Left ventricle myocardium superior (tissue), 1 donor: Measurements from ENCODE around the gene ADGRV1. TPM values are rescaled to one million over a fixed set of nuclear protein-coding genes. Genes with fewer than 3 reads are reported as not detected.
"Not testable (repeated sequence)": the region's sequence is repeated elsewhere in the genome, so short reads cannot be mapped to it uniquely, and the experiment has no call there.

ENCODE experiments used
- ATAC-seq: fragments of 200-7000 bp; cut with Tn5 transposase; one replicate; pipeline ENCODE4 v1.9.1; 2020; ENCODE audit warnings: mild to moderate bottlenecking, moderate library complexity
- DNase-seq: peaks from one replicate; pipeline ENCODE4 v3.0.0-alpha.2; 2020
- intact Hi-C: fragments of 100-400 bp; cut with micrococcal nuclease; formaldehyde crosslinking; loops from one replicate; pipeline ENCODE4 v1.11.0; 2022
- total RNA-seq: library from RNA; stranded (reverse); fragmentation: NEBNext Ultra II Directional; extraction: Animal tissue kit (Norgen Biotek cat#: 25700); gene quantifications from one replicate; pipeline ENCODE4 v1.2.1, GENCODE V29; 2021
- donor health status: DM: no; HTN: yes; CAD: no; lungs with severe emphysema.

The ADGRV1 gene
- total RNA-seq, 1 donor from 2014 or later = not detected

- intact Hi-C loops = no loop called here
- ATAC-seq (no peak), DNase-seq (no peak)
Observed at GRCh38 chr5:90947667-90948066, 389.1 kb downstream of the ADGRV1 start.

- intact Hi-C loops = no loop called here
- DNase-seq (no peak), ATAC-seq (no peak)
Observed at GRCh38 chr5:90948969-90949368, 390.4 kb downstream of the ADGRV1 start.

DNA sequence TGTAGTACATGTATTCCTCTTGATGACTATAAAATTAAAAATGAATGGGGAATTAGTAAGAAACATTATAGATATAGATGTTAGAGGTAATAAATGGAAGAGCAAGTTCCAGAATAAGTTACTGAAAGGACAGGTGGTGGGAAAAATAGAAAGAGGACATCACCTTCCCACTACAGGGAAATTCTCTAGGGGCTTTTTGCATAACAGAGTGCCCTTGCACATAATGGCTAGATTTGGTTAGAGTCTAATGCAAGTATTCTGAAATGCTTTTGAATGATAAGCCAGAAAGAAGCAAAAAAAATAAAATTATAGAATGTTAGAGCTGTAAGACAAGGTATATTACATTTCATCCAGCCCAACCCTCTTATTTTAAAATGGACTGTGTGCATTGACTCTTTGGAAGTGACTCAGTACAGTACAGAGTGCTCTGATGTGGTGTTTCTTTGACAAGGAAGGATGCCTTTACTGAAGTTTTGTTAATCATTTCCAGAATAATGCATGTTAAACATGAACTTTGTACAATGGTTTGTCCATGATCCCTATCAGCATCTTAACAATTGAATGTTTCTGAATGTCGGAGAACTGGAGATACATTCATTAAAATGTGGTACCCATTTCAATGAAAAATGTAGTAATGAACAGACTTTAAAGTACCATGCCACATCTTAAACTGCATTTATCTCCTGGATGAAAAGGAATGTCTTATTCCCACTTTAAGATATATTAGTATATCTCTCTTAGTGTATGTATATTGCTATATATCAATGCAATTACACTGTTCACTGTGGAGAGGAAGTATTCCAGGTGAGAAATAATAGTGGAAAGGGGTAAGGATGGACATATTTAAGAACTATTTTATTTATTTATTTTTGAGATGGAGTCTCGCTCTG lies 391.1 kb downstream of the ADGRV1 start:
- intact Hi-C loops = no loop called here
- DNase-seq (no peak), ATAC-seq (no peak)

- DNase-seq (no peak), ATAC-seq (no peak)
- intact Hi-C loops = no loop called here
Observed at GRCh38 chr5:90955001-90955635, 396.5 kb downstream of the ADGRV1 start.

DNA sequence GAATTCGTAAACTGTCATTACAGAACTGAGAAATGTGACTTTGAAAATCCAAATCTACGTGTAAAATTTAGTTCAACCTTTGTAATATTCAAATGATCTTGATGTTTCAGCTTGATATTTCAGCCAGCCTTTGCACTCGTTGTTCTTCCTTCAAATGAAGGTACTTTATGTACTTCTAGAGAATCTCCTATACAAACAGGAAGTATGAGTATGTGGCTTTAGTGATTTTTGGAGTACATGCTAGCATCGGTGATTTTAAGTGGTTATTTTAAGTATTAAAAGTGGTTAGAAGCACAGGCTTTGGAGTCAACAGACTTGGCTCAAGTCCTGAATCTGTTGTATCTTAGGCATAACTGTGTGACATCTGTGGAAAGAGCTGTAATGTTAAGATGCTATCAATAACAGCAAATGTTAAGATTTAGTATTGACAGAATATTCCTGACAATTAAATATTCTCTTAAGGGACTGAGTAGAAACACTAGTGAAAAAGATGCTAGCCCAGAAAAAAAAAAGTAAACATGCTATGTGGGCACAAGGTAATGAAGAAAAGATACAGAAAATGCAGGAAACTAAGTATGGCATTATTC lies 398.0 kb downstream of the ADGRV1 start:
- DNase-seq (no peak), ATAC-seq (no peak)
- intact Hi-C loops = no loop called here

- no peak for ATAC-seq
- DNase-seq = no peak
- intact Hi-C loops = no loop called here
Observed at GRCh38 chr5:90957906-90958305, 399.3 kb downstream of the ADGRV1 start.

GRCh38 chr5:90959262-90959661 lies 400.7 kb downstream of the ADGRV1 start:
- ATAC-seq (no peak), DNase-seq (no peak)
- intact Hi-C loops = no loop called here

GRCh38 chr5:90962481-90962880 lies 403.9 kb downstream of the ADGRV1 start:
- ATAC-seq = no peak
- no peak for DNase-seq
- intact Hi-C loops = no loop called here

- DNase-seq (no peak), ATAC-seq (no peak)
- intact Hi-C loops = no loop called here
Observed at GRCh38 chr5:90965110-90965685, 406.6 kb downstream of the ADGRV1 start.

- DNase-seq (no peak), ATAC-seq (no peak)
- intact Hi-C loops = no loop called here
Observed at GRCh38 chr5:90967443-90967842, 408.8 kb downstream of the ADGRV1 start.

GRCh38 chr5:90967851-90968250 lies 409.3 kb downstream of the ADGRV1 start:
- intact Hi-C loops = no loop called here
- ATAC-seq (no peak), DNase-seq (no peak)

DNA sequence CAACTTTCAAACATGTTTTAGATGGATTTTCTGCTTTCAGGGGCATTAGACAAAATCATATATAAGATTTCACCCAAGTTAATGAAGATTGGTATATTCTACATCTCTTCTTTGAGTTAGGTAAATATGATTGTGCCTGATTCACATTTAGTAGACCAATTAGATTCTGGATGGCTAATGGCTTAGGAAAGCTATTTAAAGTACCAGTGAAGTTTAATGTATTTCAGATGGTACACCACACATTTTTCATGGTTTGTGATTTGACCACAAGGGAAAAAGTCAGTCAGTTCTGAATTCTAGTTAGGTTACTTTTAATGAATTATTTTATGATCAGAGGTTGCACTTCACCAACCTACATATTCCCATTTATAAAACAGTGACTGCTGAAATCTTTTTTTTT lies 409.7 kb downstream of the ADGRV1 start:
- intact Hi-C loops = no loop called here
- ATAC-seq (no peak), DNase-seq (no peak)

DNA sequence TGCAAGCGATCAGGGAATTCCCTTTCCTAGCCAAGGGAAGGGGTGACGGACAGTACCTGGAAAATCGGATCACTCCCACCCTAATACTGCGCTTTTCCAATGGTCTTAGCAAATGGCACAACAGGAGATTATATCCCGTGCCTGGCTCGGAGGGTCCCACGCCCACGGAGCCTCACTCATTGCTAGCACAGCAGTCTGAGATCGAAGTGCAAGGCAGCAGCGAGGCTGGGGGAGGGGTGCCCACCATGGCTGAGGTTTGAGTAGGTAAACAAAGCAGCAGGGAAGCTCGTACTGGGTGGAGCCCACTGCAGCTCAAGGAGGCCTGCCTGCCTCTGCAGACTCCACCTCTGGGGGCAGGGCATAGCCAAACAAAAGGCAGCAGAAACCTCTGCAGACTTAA lies 411.3 kb downstream of the ADGRV1 start:
- ATAC-seq, DNase-seq, intact Hi-C loops: not testable (repeated sequence)

- ATAC-seq (no peak), DNase-seq (no peak)
- intact Hi-C loops = no loop called here
Observed at GRCh38 chr5:90981177-90981576, 422.6 kb downstream of the ADGRV1 start.

GRCh38 chr5:90981821-90982220 lies 423.2 kb downstream of the ADGRV1 start:
- DNase-seq = no peak
- ATAC-seq = no peak
- intact Hi-C loops = no loop called here

- ATAC-seq (no peak), DNase-seq (no peak)
- intact Hi-C loops = no loop called here
Observed at GRCh38 chr5:90982576-90982975, 424.0 kb downstream of the ADGRV1 start.

DNA sequence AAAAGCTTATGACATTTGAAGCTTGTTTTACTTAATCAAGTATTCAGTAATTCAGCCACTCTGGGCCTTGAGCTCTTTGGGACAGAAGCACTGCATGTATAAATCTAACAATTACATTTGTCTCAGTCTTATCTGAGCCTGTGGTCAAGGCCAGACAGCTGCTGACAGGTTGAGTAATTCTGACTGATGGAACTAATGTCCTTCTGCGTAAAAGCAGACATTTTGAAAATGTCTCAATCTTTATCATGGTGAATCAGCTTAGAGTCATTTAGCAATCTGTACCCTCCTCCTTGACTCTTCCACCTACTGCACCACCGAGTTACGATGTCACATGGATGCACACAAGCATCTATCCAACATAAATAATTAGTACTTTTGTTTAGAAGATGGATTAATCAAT lies 424.6 kb downstream of the ADGRV1 start:
- ATAC-seq (peak; percentile 38), DNase-seq (no peak)
- intact Hi-C loops = no loop called here

GRCh38 chr5:90983711-90984124 lies 425.1 kb downstream of the ADGRV1 start:
- intact Hi-C loops = no loop called here
- no peak for ATAC-seq
- no peak for DNase-seq

GRCh38 chr5:90985341-90985740 lies 426.7 kb downstream of the ADGRV1 start:
- intact Hi-C loops = no loop called here
- no peak for ATAC-seq

GRCh38 chr5:90987726-90988125 lies 429.1 kb downstream of the ADGRV1 start:
- no peak for ATAC-seq
- no peak for DNase-seq
- intact Hi-C loops = no loop called here

More at GRCh38 chr5:90985341-90985740, 426.7 kb downstream of the ADGRV1 start:
- no peak for DNase-seq
